Glomerular endothelial cell (primary cell): Measurements from ENCODE around the gene PPP4R1. TPM values are rescaled to one million over a fixed set of nuclear protein-coding genes. Genes with fewer than 3 reads are reported as not detected.
A peak's percentile ranks its signal among the peaks of the same experiment; 100 is the strongest.

Source experiments
- DNase-seq: peaks from one replicate; pipeline ENCODE4 v3.0.0-alpha.2; 2011; ENCODE audit warnings: low read depth, low spot score; ENCODE audit errors: extremely low read depth
- total RNA-seq: library from RNA; depleted of rRNA; stranded (reverse); fragments of >200 nt; gene quantifications from 2 replicates; pipeline ENCODE4 v1.2.3, GENCODE V29; 2015

Gene PPP4R1
- total RNA-seq, 1 donor from 2014 or later: 98.1 TPM

DNA sequence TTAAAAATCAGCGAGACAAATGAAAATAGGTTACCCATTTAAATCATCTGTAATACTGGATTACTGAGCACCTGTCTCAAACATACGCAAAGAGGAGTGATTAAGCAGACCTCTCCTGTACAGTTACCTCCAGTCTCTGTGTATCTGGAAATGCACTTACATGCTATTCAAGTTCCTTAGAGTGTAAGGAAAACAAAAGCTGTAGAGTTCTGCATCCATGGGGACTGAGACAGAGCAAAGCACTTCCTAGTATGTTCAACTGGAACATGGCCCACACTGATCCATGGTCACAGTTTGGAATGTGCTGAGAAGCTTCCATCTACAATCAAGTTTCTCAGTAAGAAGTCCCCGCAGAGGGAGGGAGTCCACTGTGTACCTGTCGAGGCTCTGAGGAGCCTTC lies 63.9 kb downstream of the PPP4R1 start:
- no peak for DNase-seq

GRCh38 chr18:9549405-9549804 lies 65.0 kb downstream of the PPP4R1 start:
- DNase-seq: no peak

DNA sequence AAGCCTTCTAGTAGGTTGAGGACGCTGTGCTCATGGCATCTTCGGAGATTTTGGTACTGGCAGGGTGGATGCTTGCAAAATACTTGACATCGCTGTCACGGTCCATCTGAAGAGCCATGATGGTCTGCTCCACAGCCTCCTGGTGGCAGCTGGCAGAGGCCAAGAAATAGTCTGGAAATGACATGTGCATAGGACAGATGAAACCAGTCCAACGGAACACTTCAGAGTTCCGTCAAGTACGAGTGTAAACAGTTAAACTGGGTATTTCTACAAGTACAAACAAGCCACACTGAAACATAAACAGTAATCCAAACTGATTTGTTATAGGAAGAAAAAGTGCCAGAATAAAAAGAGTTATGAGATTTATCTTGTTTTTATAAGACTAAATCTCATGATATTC lies 66.6 kb downstream of the PPP4R1 start:
- no peak for DNase-seq

DNA sequence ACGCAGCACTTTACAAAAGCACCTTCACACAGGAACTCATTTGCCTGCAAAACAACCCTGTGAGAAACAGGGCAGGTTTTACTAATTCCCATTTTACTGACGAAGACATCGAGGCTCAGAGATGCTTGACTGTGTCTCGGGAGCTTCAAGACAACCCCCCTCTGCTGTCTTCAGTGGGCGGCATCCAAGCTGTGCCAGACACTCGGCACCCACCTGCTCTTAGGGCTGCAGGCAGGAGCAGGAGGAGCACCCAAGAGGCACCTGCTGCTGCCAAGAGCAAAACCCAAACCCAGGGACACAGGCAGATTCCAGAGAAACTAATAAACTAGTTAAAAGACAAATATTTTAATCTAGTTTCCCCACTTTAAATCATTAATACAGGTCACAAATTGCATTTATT lies 67.9 kb downstream of the PPP4R1 start:
- no peak for DNase-seq

DNA sequence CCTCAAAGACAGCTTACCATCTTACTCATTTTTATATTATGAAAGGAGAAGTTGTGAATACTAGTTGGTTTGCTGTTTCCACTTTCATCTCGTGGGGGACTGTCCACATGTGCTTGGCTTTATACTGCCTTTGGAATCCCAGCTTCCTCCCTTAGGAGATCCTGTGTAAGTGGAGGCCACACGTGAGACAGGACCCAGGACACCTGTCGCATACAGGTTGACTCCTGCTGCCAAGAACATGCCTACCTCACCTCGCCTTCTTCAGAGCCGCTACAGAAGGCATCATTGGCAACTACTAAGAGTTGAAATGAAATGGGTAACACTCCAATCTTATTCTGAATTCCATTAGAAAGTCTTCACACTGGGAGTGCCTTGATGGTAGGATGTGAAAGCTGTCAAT lies 69.3 kb downstream of the PPP4R1 start:
- no peak for DNase-seq

GRCh38 chr18:9542924-9543323 lies 71.4 kb downstream of the PPP4R1 start:
- no peak for DNase-seq

DNA sequence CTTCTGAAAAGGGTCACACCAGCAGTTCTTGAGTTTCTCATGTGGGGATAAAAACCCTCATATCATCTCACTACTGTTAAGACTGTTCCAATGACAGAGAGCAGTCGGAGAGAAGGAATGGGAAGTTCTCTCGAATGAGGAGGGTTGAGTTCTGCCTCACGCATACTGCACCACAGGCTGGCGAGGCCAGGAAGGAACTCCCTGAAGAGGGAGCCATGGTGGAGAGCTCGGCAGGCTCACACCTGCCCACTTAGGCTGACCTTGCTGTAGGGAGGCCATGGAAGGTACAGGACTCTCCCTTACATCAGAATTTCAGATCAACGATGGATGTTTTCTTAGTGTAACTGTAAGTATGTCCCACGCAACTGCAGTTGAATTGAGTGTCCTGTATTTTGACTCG lies 74.4 kb downstream of the PPP4R1 start:
- no peak for DNase-seq

DNA sequence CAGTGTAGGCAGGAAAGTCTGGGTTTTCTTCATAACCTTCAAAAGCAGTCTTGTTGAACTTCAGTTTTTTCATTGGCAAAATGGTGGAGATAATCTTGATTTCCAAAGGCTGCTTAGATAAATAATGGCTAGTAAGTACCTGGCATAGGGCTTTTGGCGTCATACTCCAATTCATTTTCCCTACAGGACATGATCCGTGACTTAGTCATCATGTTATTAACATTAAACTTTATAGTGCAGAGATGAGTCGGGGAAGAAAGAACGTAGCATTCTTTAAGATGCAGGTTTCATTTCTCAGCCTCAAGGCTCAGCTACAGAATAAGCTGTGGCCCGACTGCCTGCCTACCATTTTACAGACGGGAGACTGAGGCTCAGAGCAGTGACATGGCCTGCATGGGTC lies 75.1 kb downstream of the PPP4R1 start:
- peak; percentile 33 for DNase-seq

GRCh38 chr18:9537677-9538076 lies 76.7 kb downstream of the PPP4R1 start:
- no peak for DNase-seq

DNA sequence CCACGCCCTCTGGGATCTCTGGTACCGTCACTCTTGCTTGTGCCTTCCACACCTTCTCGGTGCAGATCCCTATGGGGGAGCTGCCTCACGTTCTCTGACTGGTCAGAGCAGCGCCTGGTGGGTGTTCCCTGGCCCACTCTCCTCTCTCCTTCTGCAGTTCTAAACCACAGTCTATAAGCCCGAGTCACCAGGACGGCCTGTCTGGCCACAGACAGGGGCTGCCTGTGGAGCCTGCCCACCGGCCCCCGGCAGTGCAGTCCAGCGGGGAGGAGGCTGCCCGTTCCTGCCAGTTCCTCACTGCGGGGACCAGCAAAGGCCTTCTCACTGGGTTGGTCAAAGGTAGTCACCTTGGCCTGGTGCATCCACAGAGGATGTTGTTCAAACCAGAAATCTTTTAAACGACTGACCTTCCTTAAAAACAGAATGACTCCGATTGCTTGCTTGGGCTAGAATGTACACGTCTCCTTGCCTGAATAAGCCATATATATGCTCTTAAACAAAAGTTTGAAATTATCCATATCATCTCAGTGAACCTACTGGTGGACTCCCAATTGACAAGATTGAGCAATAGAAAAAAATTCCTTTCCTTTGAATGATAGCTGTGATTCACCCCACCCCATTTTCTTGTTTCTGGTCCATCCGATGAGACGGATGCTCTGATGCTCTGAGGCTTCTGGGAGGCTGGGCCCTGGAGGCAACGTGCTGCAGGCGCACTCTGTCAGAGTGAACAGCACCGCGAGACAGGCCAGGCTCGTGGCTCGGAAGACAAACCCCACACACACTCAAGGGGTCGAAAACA lies 77.8 kb downstream of the PPP4R1 start:
- no peak for DNase-seq

- no peak for DNase-seq
Measured at GRCh38 chr18:9535430-9535991, 78.8 kb downstream of the PPP4R1 start.

DNA sequence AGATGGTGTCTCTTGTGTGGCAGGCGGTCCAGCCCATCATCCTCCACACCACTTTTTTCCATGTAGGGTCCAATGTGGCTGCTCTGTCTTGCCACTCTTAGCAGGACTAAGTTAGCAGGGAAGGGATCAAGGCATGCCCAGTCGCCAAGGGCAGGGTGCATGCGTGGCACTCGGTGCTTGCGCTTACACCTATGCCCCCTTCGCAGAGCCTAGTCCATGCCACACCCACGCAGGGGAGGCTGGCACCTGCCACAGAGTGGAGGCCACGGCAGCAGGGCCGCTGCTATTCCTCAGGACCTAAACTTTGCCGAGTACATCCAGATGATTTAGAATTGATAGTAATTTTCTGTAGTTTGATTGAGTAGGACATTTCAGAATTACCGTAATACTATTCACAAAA lies 79.5 kb downstream of the PPP4R1 start:
- DNase-seq: no peak

DNA sequence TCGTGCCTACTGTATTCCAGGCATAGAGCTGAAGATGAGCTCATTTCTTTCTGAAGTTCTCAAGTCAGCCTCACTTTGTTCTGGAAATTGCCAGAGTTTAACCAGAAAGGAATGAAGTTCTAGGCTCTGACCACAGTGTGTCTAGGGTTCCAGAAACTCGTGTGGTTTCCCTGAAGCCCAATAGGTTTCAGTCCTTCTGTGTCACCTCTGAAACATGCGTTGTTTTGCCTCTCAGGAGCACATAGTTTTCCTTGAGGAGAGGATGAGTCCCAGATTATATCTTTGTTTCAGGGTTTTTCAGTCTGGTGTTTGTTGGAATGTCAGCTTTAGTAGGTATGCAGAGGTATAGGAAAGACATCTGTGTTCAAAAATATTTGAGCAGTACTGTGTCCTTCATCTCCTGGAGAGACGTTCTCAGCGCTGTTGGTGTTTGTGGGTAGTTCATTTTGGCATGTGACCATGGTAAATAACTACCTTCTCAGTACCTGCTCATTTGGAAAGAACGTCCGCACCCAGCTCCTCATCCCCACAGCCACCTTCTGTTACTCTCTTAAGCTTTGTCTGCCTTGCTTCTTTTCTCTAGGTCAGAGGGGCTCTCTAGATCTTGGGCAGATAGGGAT lies 82.5 kb downstream of the PPP4R1 start:
- DNase-seq: no peak

DNA sequence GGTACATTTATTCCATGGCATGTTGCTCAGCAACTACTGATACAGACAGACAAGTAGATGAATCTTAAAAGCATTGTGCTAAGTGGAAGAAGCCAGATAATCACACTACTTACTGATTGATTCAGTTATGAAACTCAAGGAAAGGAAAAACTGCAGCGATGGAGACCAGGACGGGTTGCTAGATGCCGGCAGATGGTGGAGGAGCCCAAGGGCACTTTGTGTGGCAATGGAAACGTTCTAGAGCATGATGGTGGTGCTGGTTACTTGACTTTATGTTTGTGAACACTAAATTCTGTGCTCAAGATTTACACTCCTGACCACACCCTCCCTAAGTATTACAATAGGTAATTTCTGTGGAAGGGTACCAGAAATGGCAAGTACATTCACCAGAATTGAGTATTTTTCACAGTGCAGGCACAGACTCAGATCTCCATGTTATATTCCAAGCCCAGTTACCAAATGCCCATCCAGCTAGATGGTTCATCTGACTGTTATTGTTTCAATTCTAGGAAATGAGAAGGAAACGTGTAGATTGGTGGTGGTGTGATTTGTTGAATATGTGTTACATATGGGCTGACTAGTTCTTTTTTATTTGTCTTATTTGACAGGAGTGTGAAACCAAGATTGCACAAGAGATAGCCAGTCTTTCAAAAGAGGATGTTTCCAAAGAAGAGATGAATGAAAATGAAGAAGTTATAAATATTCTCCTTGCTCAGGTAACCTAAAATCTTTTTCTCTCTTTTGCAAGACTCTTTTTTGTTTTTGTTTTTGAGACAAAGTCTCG lies 83.9 kb downstream of the PPP4R1 start:
- no peak for DNase-seq

- DNase-seq: no peak
Measured at GRCh38 chr18:9526458-9526857, 87.9 kb downstream of the PPP4R1 start.

DNA sequence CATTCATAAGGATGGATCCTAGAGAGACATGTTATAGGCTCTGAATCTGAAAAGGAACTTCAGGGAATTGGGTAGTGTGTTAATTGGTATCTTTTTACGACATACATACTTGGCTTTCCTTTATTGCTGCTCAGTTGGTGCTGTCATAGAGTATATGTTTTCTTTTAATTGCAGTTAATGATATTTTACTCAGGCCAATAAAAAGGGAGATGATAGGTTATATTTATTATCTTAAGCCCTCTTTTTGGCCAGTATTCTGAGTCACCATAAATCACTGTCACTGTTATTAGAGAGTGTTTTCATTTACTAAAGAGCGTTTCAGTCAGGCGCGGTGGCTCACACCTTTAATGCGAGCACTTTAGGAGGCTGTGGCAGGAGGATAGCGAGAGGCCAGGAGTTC lies 91.4 kb downstream of the PPP4R1 start:
- no peak for DNase-seq

GRCh38 chr18:9521770-9522169 lies 92.6 kb downstream of the PPP4R1 start:
- no peak for DNase-seq

- no peak for DNase-seq
Measured at GRCh38 chr18:9520666-9521065, 93.7 kb downstream of the PPP4R1 start.

DNA sequence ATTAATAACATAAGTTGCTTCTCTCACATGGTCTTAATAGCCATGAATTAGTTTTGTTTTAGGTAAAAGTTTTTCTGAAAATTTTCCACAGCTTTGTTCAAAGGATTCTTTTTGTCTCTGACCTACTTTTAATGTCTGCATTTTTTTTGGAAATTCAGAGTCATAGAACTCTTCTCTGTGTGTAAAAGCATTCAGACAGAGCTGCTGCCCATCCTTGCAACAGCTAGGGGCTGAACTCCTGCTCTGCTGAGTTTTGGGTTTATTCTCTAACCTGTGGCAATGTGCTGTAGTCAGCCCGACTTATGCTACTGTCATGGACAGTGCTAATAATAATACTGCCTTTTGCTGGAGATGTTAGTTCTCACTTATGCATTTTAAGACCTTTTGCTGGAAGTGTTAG lies 95.0 kb downstream of the PPP4R1 start:
- no peak for DNase-seq

DNA sequence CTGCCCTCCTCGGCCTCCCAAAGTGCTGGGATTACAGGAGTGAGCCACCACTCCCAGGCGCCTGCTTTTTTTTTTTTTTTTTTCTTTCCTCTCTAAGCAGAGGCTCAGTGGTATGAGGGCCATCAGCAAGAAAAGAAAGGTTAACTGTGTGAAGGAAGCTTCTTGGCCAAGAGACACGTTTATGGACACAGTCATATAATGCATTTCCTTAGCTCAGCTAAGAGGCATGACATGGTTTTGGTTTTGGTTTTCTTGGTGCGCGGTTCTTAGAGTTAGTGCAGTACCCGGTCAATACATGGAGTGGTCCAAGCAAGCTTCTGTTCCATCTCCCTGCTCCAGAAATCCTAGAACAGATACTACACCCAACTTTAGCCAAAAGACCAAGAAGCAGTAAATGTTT lies 96.5 kb downstream of the PPP4R1 start:
- DNase-seq: no peak

DNA sequence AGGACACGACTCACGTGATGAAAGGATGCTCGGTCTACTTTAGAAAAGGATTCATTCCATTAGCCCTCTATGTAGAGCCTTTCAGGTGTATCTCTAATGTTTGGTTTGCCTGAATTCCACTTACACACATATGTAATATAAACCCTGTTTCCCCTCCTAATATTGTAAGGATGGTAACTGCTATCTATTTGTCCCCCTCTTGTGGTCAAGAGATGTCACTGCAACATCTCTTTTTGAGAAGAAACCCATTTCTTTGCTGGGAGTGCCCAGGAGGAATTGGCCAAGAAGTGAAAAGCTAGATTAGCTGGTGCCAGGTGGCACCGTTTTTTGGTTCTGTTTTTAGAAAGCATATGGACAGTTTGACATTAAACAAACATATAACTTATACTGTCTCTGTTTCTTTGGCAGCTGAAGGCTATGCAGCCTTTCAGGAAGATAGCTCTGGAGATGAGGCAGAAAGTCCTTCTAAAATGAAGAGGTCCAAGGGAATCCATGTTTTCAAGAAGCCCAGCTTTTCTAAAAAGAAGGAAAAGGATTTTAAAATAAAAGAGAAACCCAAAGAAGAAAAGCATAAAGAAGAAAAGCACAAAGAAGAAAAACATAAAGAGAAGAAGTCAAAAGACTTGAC lies 97.8 kb downstream of the PPP4R1 start:
- DNase-seq: no peak
